IMR-90 (cell line): ENCODE measurements around the gene ARMC6. TPM values are rescaled to one million over a fixed set of nuclear protein-coding genes. Genes with fewer than 3 reads are reported as not detected.

Experiments used
- ATAC-seq: fragments of 200-7000 bp; cut with Tn5 transposase; 2 replicates; pipeline ENCODE4 v1.9.1; 2020; ENCODE audit warnings: low read depth, mild to moderate bottlenecking, moderate library complexity
- BruUV-seq: library from RNA; stranded (reverse); fragments of 400-500 nt; replicated peaks from 2 replicates; lab custom pipeline; 2021; lab: Mats Ljungman, UMichigan
- CTCF ChIA-PET: fragments of 300-600 bp; formaldehyde crosslinking; extraction: SDS; loops from one replicate; lab custom pipeline; 2021; ENCODE audit warnings: antibody characterized with exemption; lab: Yijun Ruan, JAX
- POLR2A ChIA-PET: fragments of 300-600 bp; sonication (Branson Sonifier 250); formaldehyde crosslinking; loops from one replicate; lab custom pipeline; 2022; ENCODE audit warnings: antibody characterized with exemption; ENCODE audit not compliant: unreplicated experiment; lab: Charles Lee
- DNase-seq: peaks from one replicate; pipeline ENCODE4 v3.0.0; 2013
- H2AFZ ChIP-seq: replicated peaks from 2 replicates; pipeline ENCODE3; 2013; ENCODE audit warnings: low read length, mild to moderate bottlenecking; ENCODE audit not compliant: poor library complexity
- H2AK5ac ChIP-seq: 2 replicates; pipeline ENCODE4 v1.6.1; 2013; ENCODE audit warnings: low read depth, low read length, inconsistent platforms
- H2AK9ac ChIP-seq: replicated peaks from 2 replicates; pipeline ENCODE3; 2013; ENCODE audit warnings: mild to moderate bottlenecking, low read depth, low read length, moderate library complexity; ENCODE audit not compliant: poor library complexity
- H2BK120ac ChIP-seq: 2 replicates; pipeline ENCODE4 v1.6.1; 2013; ENCODE audit warnings: low read depth, low read length, inconsistent platforms
- H2BK15ac ChIP-seq: 3 replicates; pipeline ENCODE4 v1.6.1; 2013; ENCODE audit warnings: low read depth, low read length, inconsistent platforms
- H2BK20ac ChIP-seq: 2 replicates; pipeline ENCODE4 v1.6.1; 2013; ENCODE audit warnings: low read depth, mild to moderate bottlenecking, inconsistent platforms, low read length, moderate library complexity
- H2BK5ac ChIP-seq: 2 replicates; pipeline ENCODE4 v1.6.1; 2013; ENCODE audit warnings: mild to moderate bottlenecking, low read depth, low read length, inconsistent platforms; ENCODE audit not compliant: poor library complexity, severe bottlenecking
- H3K14ac ChIP-seq: replicated peaks from 2 replicates; pipeline ENCODE4 v1.6.1; 2013; ENCODE audit warnings: low read depth, low read length, inconsistent platforms
- H3K18ac ChIP-seq: 2 replicates; pipeline ENCODE4 v1.6.1; 2013; ENCODE audit warnings: low read depth, low read length, control low read depth
- H3K23ac ChIP-seq: 2 replicates; pipeline ENCODE4 v1.6.1; 2013; ENCODE audit warnings: low read depth, low read length, inconsistent platforms
- H3K27ac ChIP-seq: 2 replicates; pipeline ENCODE4 v1.5.1; 2013; ENCODE audit warnings: mild to moderate bottlenecking, control low read depth, low read length; ENCODE audit not compliant: insufficient read depth
- H3K27me3 ChIP-seq: 2 replicates; pipeline ENCODE4 v1.6.1; 2013; ENCODE audit warnings: low read length; ENCODE audit not compliant: control insufficient read depth, insufficient read depth
- H3K36me3 ChIP-seq: 2 replicates; pipeline ENCODE4 v1.6.1; 2013; ENCODE audit warnings: low read length, mixed read lengths; ENCODE audit not compliant: control insufficient read depth, insufficient read depth
- H3K4ac ChIP-seq: 2 replicates; pipeline ENCODE4 v1.6.1; 2013; ENCODE audit warnings: low read depth, low read length, inconsistent platforms
- H3K4me1 ChIP-seq: 2 replicates; pipeline ENCODE4 v1.6.1; 2013; ENCODE audit warnings: low read length, mixed read lengths; ENCODE audit not compliant: control insufficient read depth, insufficient read depth
- H3K4me2 ChIP-seq: 2 replicates; pipeline ENCODE4 v1.6.1; 2013; ENCODE audit warnings: low read depth, mild to moderate bottlenecking, control low read depth, low read length, moderate library complexity
- H3K4me3 ChIP-seq: 2 replicates; pipeline ENCODE4 v1.5.1; 2013; ENCODE audit warnings: low read depth, mild to moderate bottlenecking, control low read depth, low read length, moderate library complexity; ENCODE audit not compliant: insufficient read depth
- H3K56ac ChIP-seq: 2 replicates; pipeline ENCODE4 v1.6.1; 2013; ENCODE audit warnings: low read length, inconsistent platforms; ENCODE audit not compliant: insufficient read depth; ENCODE audit errors: extremely low read depth
- H3K79me1 ChIP-seq, 2 experiments: 2 replicates each; pipeline ENCODE4 v1.6.1; 2013; ENCODE audit warnings: low read length in 2 of 2, inconsistent platforms in 1 of 2, low read depth in 1 of 2
- H3K9ac ChIP-seq: 2 replicates; pipeline ENCODE4 v1.6.1; 2013; ENCODE audit warnings: low read depth, low read length, control low read depth
- H3K9me1 ChIP-seq: 2 replicates; pipeline ENCODE4 v1.6.1; 2013; ENCODE audit warnings: low read length, inconsistent platforms; ENCODE audit not compliant: insufficient read depth
- H3K9me3 ChIP-seq: 2 replicates; pipeline ENCODE4 v1.6.1; 2013; ENCODE audit warnings: low read length; ENCODE audit not compliant: control insufficient read depth, insufficient read depth
- H4K20me1 ChIP-seq: 2 replicates; pipeline ENCODE4 v1.6.1; 2013; ENCODE audit warnings: low read length, inconsistent platforms; ENCODE audit not compliant: insufficient read depth
- H4K5ac ChIP-seq: 2 replicates; pipeline ENCODE4 v1.6.1; 2013; ENCODE audit warnings: mild to moderate bottlenecking, low read depth, low read length, control low read depth
- H4K8ac ChIP-seq, 2 experiments: 2 replicates each; pipeline ENCODE4 v1.6.1; 2013; ENCODE audit warnings: low read depth in 2 of 2, low read length in 2 of 2, control low read depth in 1 of 2, inconsistent platforms in 1 of 2
- H4K91ac ChIP-seq: 2 replicates; pipeline ENCODE4 v1.6.1; 2013; ENCODE audit warnings: low read depth, low read length, inconsistent platforms; ENCODE audit not compliant: insufficient read depth
- CEBPB ChIP-seq: IDR thresholded peaks from 2 replicates; pipeline ENCODE4 v1.6.1; 2012; ENCODE audit warnings: low read depth, low read length, improper control_type of control experiment
- CHD1 ChIP-seq: IDR thresholded peaks from 2 replicates; pipeline ENCODE4 v1.6.1; 2012; ENCODE audit warnings: low read depth, low read length, improper control_type of control experiment
- MAZ ChIP-seq: IDR thresholded peaks from 2 replicates; pipeline ENCODE4 v1.6.1; 2012; ENCODE audit warnings: low read depth, mild to moderate bottlenecking, low read length, improper control_type of control experiment, moderate library complexity, borderline replicate concordance
- NFE2L2 ChIP-seq: fragments of 150-350 bp; IDR thresholded peaks from 2 replicates; pipeline ENCODE4 v1.6.1; 2016; ENCODE audit warnings: low read depth, mild to moderate bottlenecking, low read length
- RAD21 ChIP-seq: IDR thresholded peaks from 2 replicates; pipeline ENCODE4 v1.6.1; 2012; ENCODE audit warnings: low read length, improper control_type of control experiment
- RFX5 ChIP-seq: IDR thresholded peaks from 2 replicates; pipeline ENCODE4 v1.8.0; 2012; ENCODE audit warnings: low read depth, mild to moderate bottlenecking, low read length, moderate library complexity
- USF2 ChIP-seq: fragments of 150-350 bp; IDR thresholded peaks from 2 replicates; pipeline ENCODE4 v1.6.1; 2017; ENCODE audit warnings: mild to moderate bottlenecking, antibody characterized with exemption, low read length, low read depth
- WGBS, 2 experiments: methylation state at CpG; one replicate each; pipeline versions ENCODE4 v1.1.5 to v1.1.7; 2013; ENCODE audit warnings: missing lambda C conversion rate in 2 of 2; ENCODE audit not compliant: insufficient read length in 1 of 2; ENCODE audit errors: extremely low coverage in 2 of 2; 5-methylcytosine and 5-hydroxymethylcytosine counted together
- dilution Hi-C: fragments of 300-500 bp; cut with HindIII; formaldehyde crosslinking; loops from one replicate; pipeline ENCODE4 v1.14.3; 2018; ENCODE audit warnings: low sequenced_read_pairs; ENCODE audit not compliant: unreplicated experiment
- in situ Hi-C: fragments of 300-500 bp; cut with MboI; formaldehyde crosslinking; loops from 3 replicates; pipeline ENCODE4 v1.14.3; 2019; ENCODE audit warnings: low sequenced_read_pairs, inconsistent platforms, mixed read lengths
- intact Hi-C: fragments of 100-400 bp; cut with micrococcal nuclease; formaldehyde crosslinking; loops from 2 replicates; pipeline ENCODE4 v1.10.0; 2022
- polyA plus RNA-seq, 3 experiments: library from polyadenylated mRNA; depleted of rRNA; stranded (reverse); fragments of >200 nt; gene quantifications; 2 replicates each; pipeline ENCODE4 v1.2.3, GENCODE V29; 2012; ENCODE audit warnings: low replicate concordance in 1 of 3
- total RNA-seq: library from RNA; depleted of rRNA; stranded (reverse); fragments of >200 nt; gene quantifications from 2 replicates; pipeline ENCODE4 v1.2.3, GENCODE V29; 2012

The ARMC6 gene
- total and polyA plus RNA-seq, 2 of the 4 experiments (the other 2 are of a cell fraction), result 41.5 to 52.7 TPM

- Histone ChIP-seq H3K14ac (no peak overlapping the region), H3K4ac (no peak overlapping the region), H4K5ac (no peak overlapping the region), H3K9me3 (no peaks in the 10 kb centered on the region), H3K4me3 (no peak overlapping the region), H3K4me2 (no peak overlapping the region), H3K9me1 (no peaks in the 10 kb centered on the region), H3K56ac (no peak overlapping the region), H3K23ac (no peak overlapping the region), H4K20me1 (peaks cover 3% of the 10 kb centered on the region; the same call in 1 of the 2 replicates), H3K18ac (no peak overlapping the region), H3K79me1 (no peaks in the 10 kb centered on the region), H3K27me3 (peaks cover 14% of the 10 kb centered on the region), H2AFZ (no peak overlapping the region), H4K91ac (no peak overlapping the region), H3K9ac (no peak overlapping the region), H2BK15ac (no peak overlapping the region), H3K27ac (no peak overlapping the region), H2AK9ac (no peak overlapping the region), H2BK5ac (no peak overlapping the region), H3K4me1 (no peaks in the 10 kb centered on the region), H2BK120ac (no peak overlapping the region), H4K8ac (no peak overlapping the region), H2AK5ac (no peak overlapping the region), H3K36me3 (no peaks in the 10 kb centered on the region), H2BK20ac (no peak overlapping the region)
- POLR2A ChIA-PET, result no interaction called here
- in situ Hi-C loops, result no loop called here
- intact Hi-C loops, result no loop called here
- no peak for TF ChIP-seq RFX5
- no peak for TF ChIP-seq MAZ
- TF ChIP-seq CEBPB, result no peak
- no peak for TF ChIP-seq USF2
- no peak for TF ChIP-seq NFE2L2
- no peak for TF ChIP-seq RAD21
- TF ChIP-seq CHD1, result no peak
- 90% methylated on average over 2 of the region's 3 CpGs; no CpG with 5 or more reads in 1 of the 2 experiments for WGBS, 2 experiments
- CTCF ChIA-PET, result no interaction called here
- ATAC-seq (no peak), DNase-seq (no peak)
- no TSS peak for BruUV-seq
- dilution Hi-C loops, result no loop called here
These were observed 49.2 kb upstream of the ARMC6 start for GRCh38 chr19:18984251-18984650.
